Retinal pigment epithelial cell (primary cell): ENCODE data around the gene ABCC5.

Experiments
- DNase-seq: peaks from one replicate; pipeline ENCODE4 v3.0.0-alpha.2; 2010; ENCODE audit warnings: low read depth
- H3K4me3 ChIP-seq: 2 replicates; pipeline ENCODE4 v1.5.1; 2011; ENCODE audit warnings: mild to moderate bottlenecking, low read length, control low read depth, moderate library complexity
- CTCF ChIP-seq: conservative IDR thresholded peaks from 2 replicates; pipeline ENCODE4 v1.5.1; 2011; ENCODE audit warnings: low read depth, low read length, control low read depth, inconsistent platforms

ABCC5 gene

GRCh38 chr3:183906234-183906921 is 111.3 kb downstream of the ABCC5 start:
- TF ChIP-seq CTCF = no peak
- H3K4me3 ChIP-seq = no peak overlapping the region
- no peak for DNase-seq

DNA sequence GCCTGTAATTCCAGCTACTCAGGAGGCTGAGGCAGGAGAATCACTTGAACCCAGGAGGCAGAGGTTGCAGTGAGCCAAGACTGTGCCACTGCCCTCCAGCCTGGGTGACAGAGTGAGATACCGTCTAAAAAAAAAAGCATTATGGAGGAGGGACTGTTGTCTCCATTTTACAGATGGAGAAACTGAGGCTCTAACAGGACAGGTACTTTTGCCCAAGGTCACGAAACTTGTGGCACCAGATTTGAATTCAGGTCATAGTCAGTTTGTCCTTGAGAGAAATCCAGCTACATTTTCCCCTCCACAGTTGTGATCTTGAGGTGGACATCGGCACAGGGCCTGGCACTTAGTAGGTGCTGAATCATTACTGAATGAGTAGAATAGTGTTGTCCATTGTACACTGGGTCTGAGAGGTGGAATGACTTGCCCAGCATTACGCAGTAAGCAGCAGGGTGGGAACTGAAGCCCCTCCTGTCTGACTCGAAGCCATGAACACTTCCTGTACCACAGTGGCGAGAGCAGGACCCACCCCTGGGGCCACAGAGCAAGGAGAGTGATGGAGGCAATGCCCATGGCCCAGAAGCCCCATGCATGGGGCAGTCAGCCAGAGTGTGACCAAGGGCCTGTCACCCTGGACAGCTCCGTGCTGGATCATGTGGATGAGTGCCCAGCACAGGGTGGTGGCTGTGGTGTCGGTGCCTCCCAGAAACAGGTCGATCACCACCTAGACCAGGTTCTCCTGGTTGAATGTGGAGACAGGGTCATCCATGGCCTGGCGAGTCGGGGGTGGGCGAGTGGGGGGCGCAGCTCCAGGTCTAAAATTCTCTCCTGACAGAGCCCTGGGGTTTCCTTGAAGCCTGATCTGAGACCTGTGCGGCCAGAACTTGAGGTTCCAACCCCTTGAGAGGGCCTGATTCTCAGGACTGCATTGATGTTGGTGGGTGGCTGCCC is 112.6 kb downstream of the ABCC5 start:
- no peak for TF ChIP-seq CTCF
- DNase-seq = no peak
- no peak overlapping the region for H3K4me3 ChIP-seq

DNA sequence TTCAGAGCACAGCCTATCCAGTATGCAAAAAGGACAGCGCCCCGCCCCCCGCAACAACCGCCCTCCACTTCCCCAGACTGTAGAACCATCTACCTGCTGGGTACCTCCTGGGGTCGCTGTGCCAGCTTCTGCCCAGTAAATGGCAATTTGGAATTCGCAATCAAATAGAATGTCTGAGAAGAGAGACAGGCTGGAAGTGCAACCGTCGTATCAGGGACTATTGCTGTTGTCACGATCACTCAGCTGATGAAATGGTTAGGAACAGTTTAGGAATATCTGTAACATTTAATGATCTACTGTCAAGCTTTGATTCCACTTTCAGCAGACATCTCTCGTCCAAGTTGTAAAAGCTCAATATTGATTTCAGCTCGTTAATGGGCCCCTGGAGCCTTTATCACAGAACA is 119.7 kb downstream of the ABCC5 start:
- peak; percentile 5 for TF ChIP-seq CTCF
- no peak overlapping the region for H3K4me3 ChIP-seq
- DNase-seq = no peak

- no peak for DNase-seq
- no peak for TF ChIP-seq CTCF
- no peak overlapping the region for H3K4me3 ChIP-seq
Observed at GRCh38 chr3:183897606-183898005, 120.1 kb downstream of the ABCC5 start.

DNA sequence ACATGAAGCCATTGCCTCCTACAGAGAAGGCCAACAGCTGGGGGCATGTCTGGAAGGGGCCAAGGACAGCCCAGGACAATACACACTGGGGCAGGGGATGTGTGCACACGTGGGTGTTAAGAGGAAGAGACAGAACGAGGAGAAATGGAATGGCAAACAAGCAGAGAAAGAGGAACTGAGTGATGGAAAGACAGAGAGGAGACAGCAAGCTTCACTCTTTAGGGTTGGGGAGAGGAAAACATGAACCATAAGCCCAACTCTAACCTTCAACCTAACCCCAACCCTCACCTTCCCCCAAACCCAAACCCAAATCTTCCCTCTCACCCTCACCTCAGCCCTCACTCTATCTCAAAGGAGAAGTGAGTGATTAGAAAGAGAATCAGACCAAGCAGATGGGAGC is 121.1 kb downstream of the ABCC5 start:
- no peak overlapping the region for H3K4me3 ChIP-seq
- no peak for TF ChIP-seq CTCF
- no peak for DNase-seq

- DNase-seq = no peak
- TF ChIP-seq CTCF = no peak
- no peak overlapping the region for H3K4me3 ChIP-seq
Observed at GRCh38 chr3:183896184-183896583, 121.5 kb downstream of the ABCC5 start.

DNA sequence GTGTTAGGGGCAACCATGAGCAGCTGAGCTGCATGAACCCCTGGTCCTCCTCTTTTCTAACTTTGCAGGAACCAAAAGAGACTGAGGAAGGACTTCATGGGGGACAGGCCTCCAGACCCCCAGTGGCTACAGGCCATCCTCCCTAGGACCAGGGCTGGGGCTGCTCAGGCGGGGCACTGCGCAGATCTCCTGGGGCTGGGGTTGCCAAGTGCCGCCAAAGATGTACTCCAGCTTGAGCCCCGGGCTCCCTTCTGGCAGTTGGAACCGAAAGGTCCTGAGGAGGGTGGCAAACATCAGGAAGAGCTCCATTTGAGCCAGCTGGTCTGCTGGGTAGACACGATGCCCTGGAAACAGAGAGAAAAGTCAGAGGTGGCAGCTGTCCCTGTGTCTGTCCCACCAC is 121.9 kb downstream of the ABCC5 start:
- no peak for DNase-seq
- H3K4me3 ChIP-seq = no peak overlapping the region
- no peak for TF ChIP-seq CTCF
